ENCODE results near the gene CCDC148.
"Not testable (repeated sequence)": the region's sequence is repeated elsewhere in the genome, so short reads cannot be mapped to it uniquely, and the experiment has no call there.

GRCh38 chr2:158351466-158351816 is 105.1 kb downstream of the CCDC148 start:
- TF ChIP-seq POLR2A (IDR thresholded peaks at IDR 0.05; ENCODE audit: low read length); GATA1 (IDR thresholded peaks at IDR 0.05; ENCODE audit: low read depth, low read length): not testable (repeated sequence)

Measured in erythroblast (primary cell).